Tibial artery (tissue), 4 donors: ENCODE data around the gene ZNF490.
"Not testable (repeated sequence)": the region's sequence is repeated elsewhere in the genome, so short reads cannot be mapped to it uniquely, and the experiment has no call there.

Source experiments
- DNase-seq, 2 donors: peaks; one replicate each; pipeline ENCODE4 v3.0.0-alpha.2; 2019
- H3K27ac ChIP-seq, 2 donors: fragments of 200-600 bp; sonication (generic) in 1 of 2; 1 replicate in 1 of 2; 2 replicates in 1 of 2; pipeline ENCODE4 v1.5.1; 2018 to 2019; ENCODE audit warnings: mild to moderate bottlenecking in 1 of 2
- H3K27me3 ChIP-seq, 2 donors: fragments of 200-600 bp; sonication (generic) in 1 of 2; one replicate each; pipeline versions ENCODE4 v1.5.1 to v1.6.0; 2016 to 2019
- H3K36me3 ChIP-seq, 3 donors: fragments of 200-600 bp; sonication (generic) in 2 of 3; one replicate each; pipeline ENCODE4 v1.5.1; 2016 to 2019; ENCODE audit warnings: mild to moderate bottlenecking in 2 of 3
- H3K4me1 ChIP-seq, 4 donors: fragments of 200-600 bp; sonication (generic) in 2 of 4; 1 replicate in 3 of 4; 2 replicates in 1 of 4; pipeline ENCODE4 v1.5.1; 2016 to 2019
- H3K4me3 ChIP-seq, 2 donors: fragments of 200-600 bp; sonication (generic) in 1 of 2; 1 replicate in 1 of 2; 2 replicates in 1 of 2; pipeline ENCODE4 v1.5.1; 2018 to 2019; ENCODE audit warnings: mild to moderate bottlenecking in 2 of 2
- H3K9me3 ChIP-seq, 3 donors: fragments of 200-600 bp; sonication (generic) in 1 of 3; one replicate each; pipeline ENCODE4 v1.5.1; 2016 to 2019
- intact Hi-C: fragments of 100-400 bp; cut with DNase I; formaldehyde crosslinking; loops from one replicate; pipeline ENCODE4 v1.15.0; 2023; ENCODE audit warnings: low total_unique reads
- TF ChIP-seq, protein P1 (sequence below), 2 experiments: fragments of 200-600 bp in 1 of 2; fragments of 450-650 bp in 1 of 2; IDR thresholded peaks; one replicate each; pipeline ENCODE4 v1.5.1; 2017 to 2019; ENCODE audit warnings: antibody characterized with exemption in 2 of 2, mild to moderate bottlenecking in 1 of 2, moderate library complexity in 1 of 2

ZNF490 gene

GRCh38 chr19:12629215-12629614 is 18.6 kb upstream of the ZNF490 start:
- intact Hi-C loops: no loop called here
- no peak overlapping the region for H3K4me3 ChIP-seq
- H3K9me3 ChIP-seq: peaks cover 0 to 11% (median 6%) of the 10 kb centered on the region in 3 donors
- no peaks in the 10 kb centered on the region for H3K4me1 ChIP-seq
- H3K27me3 ChIP-seq: no peaks in the 10 kb centered on the region
- no peak overlapping the region for H3K27ac ChIP-seq
- TF ChIP-seq, protein P1, sequence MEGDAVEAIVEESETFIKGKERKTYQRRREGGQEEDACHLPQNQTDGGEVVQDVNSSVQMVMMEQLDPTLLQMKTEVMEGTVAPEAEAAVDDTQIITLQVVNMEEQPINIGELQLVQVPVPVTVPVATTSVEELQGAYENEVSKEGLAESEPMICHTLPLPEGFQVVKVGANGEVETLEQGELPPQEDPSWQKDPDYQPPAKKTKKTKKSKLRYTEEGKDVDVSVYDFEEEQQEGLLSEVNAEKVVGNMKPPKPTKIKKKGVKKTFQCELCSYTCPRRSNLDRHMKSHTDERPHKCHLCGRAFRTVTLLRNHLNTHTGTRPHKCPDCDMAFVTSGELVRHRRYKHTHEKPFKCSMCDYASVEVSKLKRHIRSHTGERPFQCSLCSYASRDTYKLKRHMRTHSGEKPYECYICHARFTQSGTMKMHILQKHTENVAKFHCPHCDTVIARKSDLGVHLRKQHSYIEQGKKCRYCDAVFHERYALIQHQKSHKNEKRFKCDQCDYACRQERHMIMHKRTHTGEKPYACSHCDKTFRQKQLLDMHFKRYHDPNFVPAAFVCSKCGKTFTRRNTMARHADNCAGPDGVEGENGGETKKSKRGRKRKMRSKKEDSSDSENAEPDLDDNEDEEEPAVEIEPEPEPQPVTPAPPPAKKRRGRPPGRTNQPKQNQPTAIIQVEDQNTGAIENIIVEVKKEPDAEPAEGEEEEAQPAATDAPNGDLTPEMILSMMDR (IDR thresholded peaks at IDR 0.05): no peak
- no peak for DNase-seq
- peaks cover 75 to 91% (median 79%) of the 10 kb centered on the region in 3 donors for H3K36me3 ChIP-seq

DNA sequence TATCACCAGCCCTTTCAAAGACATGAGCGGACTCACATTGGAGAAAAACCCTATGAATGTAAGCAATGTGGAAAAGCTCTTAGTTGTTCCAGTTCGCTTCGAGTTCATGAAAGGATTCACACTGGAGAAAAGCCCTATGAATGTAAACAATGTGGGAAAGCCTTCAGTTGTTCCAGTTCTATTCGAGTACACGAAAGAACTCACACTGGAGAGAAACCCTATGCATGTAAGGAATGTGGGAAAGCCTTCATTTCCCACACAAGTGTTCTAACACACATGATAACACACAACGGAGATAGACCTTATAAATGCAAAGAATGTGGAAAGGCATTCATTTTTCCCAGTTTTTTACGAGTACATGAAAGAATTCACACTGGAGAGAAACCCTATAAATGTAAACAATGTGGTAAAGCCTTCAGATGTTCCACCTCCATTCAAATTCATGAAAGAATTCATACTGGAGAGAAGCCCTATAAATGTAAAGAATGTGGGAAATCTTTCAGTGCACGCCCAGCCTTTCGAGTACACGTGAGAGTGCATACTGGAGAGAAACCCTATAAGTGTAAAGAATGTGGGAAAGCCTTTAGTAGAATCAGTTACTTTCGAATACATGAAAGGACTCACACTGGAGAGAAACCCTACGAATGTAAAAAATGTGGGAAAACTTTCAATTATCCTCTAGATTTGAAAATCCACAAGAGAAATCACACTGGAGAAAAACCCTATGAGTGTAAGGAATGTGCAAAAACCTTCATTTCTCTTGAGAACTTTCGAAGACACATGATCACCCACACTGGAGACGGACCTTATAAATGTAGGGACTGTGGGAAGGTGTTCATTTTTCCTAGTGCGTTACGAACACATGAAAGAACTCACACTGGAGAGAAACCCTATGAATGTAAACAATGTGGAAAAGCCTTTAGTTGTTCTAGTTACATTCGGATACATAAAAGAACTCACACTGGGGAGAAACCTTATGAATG is 17.7 kb upstream of the ZNF490 start:
- TF ChIP-seq, protein P1 (IDR thresholded peaks at IDR 0.05): no peak
- intact Hi-C loops: no loop called here

DNA sequence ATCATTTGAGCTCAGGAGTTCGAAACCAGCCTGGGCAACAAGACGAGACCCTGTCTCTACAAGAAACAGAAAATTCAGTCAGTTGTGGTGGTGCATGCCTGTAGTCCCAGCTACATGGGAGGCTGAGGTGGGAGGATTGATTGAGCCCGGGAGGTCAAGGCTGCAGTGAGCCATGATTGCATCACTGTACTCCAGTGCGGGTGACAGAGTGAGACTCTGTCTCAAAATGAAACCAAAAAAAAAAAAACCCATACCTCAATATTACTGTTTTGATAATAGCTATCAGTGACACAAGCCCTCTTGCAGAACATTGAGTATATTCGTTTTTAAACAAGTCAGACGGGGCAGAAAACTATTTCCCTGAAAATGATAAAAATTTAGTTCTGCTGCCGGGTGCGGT is 16.3 kb upstream of the ZNF490 start:
- TF ChIP-seq, protein P1 (IDR thresholded peaks at IDR 0.05): no peak
- H3K36me3 ChIP-seq: peaks cover 80 to 85% (median 81%) of the 10 kb centered on the region in 3 donors

More for the DNA sequence above, 17.7 kb upstream of the ZNF490 start:
- no peaks in the 10 kb centered on the region for H3K27me3 ChIP-seq
- H3K36me3 ChIP-seq: peaks cover 81 to 97% (median 88%) of the 10 kb centered on the region in 3 donors
- peaks cover 0 to 3% (median 0%) of the 10 kb centered on the region in 4 donors for H3K4me1 ChIP-seq
- H3K9me3 ChIP-seq: peaks cover 0 to 11% (median 6%) of the 10 kb centered on the region in 3 donors
- DNase-seq: no peak
- H3K4me3 ChIP-seq: no peak overlapping the region
- no peak overlapping the region for H3K27ac ChIP-seq

GRCh38 chr19:12623361-12624031 is 12.9 kb upstream of the ZNF490 start:
- Histone ChIP-seq H3K4me3 (no peak overlapping the region), H3K27ac (no peak overlapping the region), H3K4me1 (peaks cover 0 to 27% (median 8%) of the 10 kb centered on the region in 4 donors), H3K36me3 (peaks cover 52 to 56% (median 54%) of the 10 kb centered on the region in 3 donors), H3K9me3 (peaks cover 0 to 11% (median 6%) of the 10 kb centered on the region in 3 donors), H3K27me3 (no peaks in the 10 kb centered on the region)
- DNase-seq: no peak
- intact Hi-C loops: no loop called here
- TF ChIP-seq, protein P1 (IDR thresholded peaks at IDR 0.05): no peak

More for the DNA sequence above, 16.3 kb upstream of the ZNF490 start:
- no peak for DNase-seq
- intact Hi-C loops: no loop called here
- peaks cover 0 to 13% (median 2%) of the 10 kb centered on the region in 4 donors for H3K4me1 ChIP-seq
- no peak overlapping the region for H3K27ac ChIP-seq
- no peak overlapping the region for H3K4me3 ChIP-seq
- H3K27me3 ChIP-seq: no peaks in the 10 kb centered on the region
- peaks cover 0 to 11% (median 6%) of the 10 kb centered on the region in 3 donors for H3K9me3 ChIP-seq

DNA sequence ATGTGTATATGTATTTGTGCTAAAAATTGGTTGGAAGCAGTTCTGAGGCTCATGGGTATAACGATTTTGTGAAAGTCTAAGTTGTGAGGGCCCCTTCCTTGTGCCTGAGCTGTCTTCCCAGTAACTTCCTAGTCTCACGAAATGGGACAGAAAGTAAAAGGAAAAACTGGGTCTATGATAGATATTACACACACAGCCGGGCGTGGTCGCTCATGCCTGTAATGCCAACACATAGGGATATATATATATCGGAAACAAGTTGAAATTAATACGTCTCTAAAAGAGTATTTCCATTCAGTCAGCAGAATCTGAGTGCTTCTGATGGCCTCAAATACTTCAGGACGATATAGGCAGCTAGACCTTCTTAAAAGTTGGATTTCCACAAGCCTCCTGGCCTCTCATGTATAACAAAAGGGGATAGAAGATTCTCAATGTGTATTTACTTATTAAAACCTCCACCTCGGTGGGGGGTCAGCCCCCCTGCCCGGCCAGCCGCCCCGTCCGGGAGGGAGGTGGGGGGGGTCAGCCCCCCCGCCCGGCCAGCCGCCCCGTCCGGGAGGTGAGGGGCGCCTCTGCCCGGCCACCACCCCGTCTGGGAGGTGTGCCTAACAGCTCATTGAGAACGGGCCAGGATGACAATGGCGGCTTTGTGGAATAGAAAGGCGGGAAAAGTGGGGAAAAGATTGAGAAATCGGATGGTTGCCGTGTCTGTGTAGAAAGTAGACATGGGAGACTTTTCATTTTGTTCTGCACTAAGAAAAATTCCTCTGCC is 10.8 kb upstream of the ZNF490 start:
- H3K27ac ChIP-seq, H3K4me3 ChIP-seq, H3K27me3 ChIP-seq, DNase-seq, intact Hi-C loops, H3K9me3 ChIP-seq: not testable (repeated sequence)
- Histone ChIP-seq H3K36me3 (peaks cover 31 to 41% (median 34%) of the 10 kb centered on the region in 3 donors), H3K4me1 (peaks cover 0 to 48% (median 18%) of the 10 kb centered on the region in 4 donors)
